GM21423 (cell line): Measurements from ENCODE around the gene AKT3.
"Not testable (repeated sequence)": the region's sequence is repeated elsewhere in the genome, so short reads cannot be mapped to it uniquely, and the experiment has no call there.

ENCODE experiments used
- ATAC-seq: cut with Tn5 transposase; IDR thresholded peaks from one replicate; pipeline ENCODE4 v1.9.1; 2021; ENCODE audit warnings: mild to moderate bottlenecking, moderate library complexity; ENCODE audit not compliant: unreplicated experiment

Gene AKT3

DNA sequence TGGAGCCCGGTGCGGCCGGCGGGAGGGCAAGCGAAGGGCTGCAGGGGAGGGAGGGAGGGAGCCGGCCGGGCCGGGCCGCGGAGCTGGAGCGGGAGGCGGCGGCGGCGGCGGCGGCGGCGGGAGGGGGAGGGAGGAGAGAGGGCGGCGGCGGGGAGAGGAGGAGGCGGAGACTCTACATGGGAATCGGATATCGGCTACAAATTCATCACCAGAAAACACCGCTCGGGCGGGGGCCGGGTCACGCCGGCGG, at the start of gene AKT3:
TSS of gene AKT3 (minus strand) at position 42 of the 250 bp plus-strand sequence. CDS start 7,073 bp downstream, outside the sequence.
- ATAC-seq: peak; percentile 54

DNA sequence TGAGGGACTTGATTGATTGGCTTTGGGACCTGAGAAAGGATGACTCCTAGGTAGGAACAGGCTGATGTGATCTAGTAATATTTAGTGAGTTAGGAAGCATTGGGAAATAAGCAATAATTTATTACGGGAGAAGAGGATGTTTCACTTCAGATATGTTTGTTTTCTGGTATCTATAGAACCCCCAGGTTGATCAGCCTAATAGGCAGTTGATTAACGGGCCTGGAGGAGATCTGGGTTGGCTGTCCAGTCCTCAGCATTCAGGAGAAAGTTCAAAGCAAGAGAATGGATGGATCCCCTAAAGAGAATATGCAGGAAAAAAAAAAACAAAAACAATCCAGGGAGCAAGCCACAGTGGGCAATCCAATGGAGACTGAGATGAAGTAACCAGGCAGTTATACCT, 48.2 kb upstream of the AKT3 start:
- no peak for ATAC-seq

DNA sequence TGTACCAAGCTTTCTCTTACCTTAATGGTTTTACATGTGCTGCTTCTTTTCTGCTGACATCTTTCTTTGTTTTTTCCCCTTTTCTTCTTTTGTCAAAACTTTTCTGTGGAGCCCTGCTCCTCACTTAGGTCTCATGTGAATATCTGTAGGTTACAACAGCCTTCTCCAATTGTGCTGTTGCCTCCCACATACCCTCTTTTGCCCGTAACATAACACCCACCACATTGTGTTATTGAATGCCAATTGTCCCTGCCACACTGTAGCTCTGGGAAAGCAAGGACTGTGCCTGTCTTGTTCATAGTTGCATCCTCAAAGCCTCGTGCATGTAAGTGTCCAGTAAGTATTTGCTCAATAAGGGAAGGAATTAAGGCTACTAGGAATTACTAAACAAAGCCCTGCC, 46.3 kb upstream of the AKT3 start:
- ATAC-seq: no peak

DNA sequence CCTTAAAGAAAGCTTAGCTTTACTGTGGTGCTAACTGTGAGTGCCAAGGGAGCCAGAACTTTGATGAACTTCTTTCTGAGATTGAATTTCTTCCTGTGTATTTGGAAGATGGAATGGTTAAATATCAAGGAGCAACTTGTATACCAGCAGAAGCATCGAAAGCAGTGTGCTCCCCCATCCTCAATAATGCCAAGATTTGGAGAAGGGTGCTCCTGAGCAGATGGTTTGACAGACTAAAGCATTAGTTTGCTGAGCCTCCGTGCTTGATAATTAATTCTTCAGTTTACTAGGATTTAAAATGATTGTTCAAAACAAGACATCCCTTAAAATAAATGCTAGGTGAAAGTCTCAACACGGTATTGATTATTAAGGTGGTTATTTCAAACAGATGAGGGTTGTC, 42.4 kb upstream of the AKT3 start:
- ATAC-seq: no peak

DNA sequence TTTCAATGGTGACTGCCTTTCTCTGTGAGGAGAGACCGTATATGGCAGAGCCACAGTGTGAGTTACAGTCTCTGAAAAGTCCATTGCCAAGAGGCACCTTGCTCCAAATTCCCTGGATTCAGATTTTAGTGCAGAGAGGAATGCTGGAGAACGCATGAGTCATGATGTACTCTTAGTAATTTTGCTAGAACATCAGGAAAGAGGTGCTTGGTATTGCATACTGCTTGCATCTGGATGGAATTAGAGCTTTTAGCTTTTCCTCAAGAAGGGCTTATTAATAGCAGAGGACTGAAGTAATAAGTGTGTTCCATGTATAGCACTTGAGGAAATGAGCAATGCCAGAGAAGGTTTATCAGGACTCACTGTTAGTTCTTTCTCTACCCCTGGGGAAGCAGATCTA, 40.5 kb upstream of the AKT3 start:
- no peak for ATAC-seq

DNA sequence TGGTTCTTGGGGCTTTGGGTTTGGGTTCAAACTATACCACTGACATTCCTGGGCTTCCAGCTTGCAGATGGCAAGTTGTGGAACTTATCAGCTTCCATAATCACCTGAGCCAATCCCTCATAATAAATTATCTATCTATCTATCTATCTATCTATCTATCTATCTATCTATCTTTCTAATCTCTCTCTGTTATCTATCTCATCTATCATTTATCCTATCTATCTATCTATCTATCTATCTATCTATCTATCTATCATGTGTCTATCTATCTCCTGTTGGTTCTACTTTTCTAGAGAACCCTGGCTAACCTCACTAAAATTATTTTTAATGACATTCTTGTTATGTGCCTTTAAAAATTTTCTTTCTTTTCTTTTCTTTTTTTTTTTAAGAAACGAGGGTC, 35.8 kb upstream of the AKT3 start:
- no peak for ATAC-seq

DNA sequence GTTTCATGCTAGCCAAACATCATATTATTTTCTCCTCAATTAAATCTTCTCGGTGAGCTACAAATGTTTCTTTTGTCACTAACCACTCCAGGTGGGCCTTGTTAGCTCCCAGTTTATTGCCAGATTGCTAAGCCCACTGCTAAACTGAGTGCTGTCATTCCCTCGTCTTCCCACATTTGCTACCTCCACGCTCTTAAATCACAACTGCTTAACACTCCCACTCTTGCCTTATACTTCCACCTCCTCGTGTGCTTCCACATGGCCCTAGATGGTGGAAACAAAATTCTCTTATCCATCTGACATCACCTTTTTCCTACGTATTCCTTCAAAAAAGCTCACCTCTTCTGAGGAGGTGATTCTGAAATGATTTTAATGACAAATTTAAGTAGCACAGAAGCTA, 34.6 kb upstream of the AKT3 start:
- ATAC-seq: no peak

DNA sequence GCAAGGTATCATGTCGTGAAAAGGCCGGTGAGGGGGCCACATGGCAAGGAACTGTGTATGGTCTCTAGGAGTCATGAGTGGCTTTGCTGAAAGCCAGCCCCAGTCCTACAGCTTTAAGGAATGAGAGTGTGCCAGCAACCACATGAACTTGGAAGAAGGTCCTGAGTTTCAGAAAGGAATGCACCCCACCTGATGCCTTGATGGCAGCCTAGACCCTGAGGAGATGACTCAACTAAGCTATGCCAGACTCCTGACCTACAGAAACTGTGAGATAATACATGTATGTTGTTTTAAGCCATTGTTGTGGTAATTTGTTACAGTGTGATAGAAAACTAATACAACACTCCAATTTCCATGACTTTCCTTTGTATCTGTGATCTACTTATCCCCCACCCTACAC, 33.5 kb upstream of the AKT3 start:
- no peak for ATAC-seq

DNA sequence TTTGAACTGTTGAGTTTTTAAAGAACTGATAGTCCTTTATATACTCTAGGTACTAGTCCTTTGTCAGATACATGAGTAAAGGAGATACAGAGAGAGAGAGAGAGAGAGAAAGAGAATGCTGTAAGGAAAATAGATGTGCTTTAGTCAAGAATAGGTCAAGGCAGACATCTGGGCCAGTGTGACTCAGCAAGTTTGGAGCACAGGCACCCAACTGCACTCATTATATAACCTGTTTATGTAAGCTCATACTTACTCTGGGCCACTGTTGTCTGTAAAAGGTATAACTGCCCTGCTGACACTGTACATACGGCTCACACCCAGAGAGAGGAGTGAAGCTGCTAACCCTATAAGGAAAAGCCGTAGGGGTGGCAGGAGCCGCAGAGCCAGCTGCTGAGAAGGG, 32.2 kb upstream of the AKT3 start:
- no peak for ATAC-seq

DNA sequence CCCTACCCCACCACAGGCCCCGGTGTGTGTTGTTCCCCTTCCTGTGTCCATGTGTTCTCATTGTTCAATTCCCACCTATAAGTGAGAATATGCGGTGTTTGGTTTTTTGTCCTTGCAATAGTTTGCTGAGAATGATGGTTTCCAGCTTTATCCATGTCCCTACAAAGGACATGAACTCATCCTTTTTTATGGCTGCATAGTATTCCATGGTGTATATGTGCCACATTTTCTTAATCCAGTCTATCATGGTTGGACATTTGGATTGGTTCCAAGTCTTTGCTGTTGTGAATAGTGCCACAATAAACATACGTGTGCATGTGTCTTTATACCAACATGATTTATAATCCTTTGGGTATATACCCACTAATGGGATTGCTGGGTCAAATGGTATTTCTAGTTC, 27.0 kb upstream of the AKT3 start:
- ATAC-seq: not testable (repeated sequence)

DNA sequence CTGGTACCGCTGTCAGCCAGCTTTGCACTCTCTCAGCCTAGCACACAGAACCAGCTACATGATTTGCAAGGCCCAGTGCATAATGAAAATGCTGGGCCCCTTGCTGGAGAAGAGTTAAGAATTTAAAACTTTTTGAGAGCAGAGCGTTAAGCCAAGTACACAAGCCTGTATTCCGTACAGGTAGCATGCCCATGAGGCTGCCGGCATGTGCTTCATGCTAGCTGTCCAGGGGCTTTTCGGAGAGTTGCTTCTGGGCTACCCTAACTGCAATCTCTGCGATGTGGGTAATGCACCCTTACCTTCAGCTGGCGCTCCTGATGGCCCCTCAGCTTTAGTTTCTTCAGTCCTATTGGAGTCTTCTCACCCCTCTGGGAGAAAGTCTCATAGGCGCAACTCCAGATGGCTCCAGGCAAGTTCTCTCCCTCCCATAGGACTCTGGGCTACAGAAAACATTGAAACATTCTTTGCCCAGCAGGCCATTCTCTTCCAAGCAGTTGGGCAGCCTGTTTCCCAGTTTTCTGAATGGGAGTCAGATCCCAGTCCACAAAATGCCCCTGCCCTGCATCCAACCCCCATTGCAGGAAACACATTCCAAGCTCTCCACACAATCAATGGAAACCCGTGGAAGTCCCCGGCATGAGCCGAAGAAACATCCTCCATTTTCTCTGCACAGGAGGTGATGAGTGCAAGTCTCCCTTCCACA, 5.7 kb upstream of the AKT3 start:
- no peak for ATAC-seq

DNA sequence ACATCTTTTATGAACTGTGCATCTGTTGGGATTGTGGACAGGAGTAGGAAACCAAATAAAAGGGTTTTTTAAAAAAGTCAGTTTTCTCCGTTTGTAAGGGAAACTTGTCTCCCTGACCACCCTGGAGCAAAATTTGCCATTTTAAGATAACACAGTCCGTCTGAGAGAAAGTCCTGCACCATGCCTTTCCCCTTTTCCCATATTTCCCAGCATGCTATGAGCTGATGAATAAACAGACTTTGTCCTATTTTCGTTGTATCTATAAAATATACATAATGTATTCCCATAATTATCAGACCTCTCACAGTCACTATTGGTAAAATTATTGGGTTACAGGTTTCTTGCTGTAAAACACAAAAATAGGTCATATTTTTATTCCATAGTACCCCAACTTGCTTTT, 1.7 kb upstream of the AKT3 start:
- ATAC-seq: no peak

DNA sequence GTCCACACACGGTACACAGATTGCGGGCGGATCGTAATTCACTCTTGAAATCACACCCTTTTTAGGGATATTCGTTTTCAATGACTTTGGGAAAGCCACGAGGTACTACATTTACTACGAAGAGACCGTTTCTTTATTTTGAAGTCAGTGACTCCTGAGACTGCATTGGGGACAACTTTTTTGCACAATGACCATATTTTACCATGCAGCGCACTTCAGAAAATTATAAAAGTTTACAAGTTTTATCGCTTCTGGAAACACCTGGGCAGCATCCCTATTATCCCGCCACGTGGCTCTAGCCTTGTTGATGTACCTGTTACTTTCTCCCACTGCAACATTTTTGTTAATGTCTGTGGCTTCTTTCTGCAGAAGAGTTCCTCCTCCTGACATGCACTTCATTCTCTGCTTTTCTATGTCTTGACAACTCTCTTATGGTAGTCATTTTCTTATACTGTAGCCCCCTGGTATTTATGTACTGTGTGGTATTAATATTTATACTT, 1.3 kb upstream of the AKT3 start:
- ATAC-seq: no peak

DNA sequence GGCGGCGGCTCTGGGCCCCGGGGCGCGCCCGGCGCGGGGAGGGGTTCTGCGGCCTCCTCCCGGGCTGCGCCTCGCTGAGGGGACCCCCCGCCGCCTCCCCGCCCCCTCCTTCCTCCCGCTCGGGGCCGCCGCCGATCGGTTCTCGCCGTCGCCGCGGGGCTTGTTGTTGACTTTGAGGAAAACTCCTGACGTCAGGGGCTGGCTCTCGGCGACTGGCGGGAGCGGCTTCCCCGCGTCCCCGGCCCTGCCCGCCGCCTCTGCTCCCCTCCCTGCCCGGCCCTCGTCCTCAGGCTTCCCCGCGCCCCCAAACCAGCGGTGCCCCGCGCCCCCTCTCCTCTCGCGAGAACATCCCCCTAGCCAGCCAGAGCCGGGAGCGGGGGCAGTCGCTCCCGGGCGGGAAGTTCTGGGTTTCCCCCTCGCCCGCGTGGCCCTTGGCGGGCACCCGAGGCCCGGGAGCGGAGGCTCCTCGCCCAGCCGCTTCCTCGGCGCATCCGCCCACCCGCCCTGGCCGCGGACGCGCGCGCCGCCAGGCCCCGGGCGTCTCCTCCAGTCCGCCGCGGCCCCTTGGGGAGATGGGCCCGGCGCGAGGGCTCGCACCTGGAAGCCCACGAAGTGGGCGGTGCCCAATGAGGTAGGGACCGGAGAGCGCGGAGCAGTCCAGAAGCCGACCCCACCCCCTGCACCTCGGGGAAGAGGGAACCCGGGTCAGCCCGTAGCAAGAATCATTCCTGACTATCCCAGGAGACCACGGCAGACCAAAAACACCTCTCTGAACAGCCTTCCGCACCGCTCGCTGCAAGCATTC, 611 bp upstream of the AKT3 start:
- peak; percentile 55 for ATAC-seq

DNA sequence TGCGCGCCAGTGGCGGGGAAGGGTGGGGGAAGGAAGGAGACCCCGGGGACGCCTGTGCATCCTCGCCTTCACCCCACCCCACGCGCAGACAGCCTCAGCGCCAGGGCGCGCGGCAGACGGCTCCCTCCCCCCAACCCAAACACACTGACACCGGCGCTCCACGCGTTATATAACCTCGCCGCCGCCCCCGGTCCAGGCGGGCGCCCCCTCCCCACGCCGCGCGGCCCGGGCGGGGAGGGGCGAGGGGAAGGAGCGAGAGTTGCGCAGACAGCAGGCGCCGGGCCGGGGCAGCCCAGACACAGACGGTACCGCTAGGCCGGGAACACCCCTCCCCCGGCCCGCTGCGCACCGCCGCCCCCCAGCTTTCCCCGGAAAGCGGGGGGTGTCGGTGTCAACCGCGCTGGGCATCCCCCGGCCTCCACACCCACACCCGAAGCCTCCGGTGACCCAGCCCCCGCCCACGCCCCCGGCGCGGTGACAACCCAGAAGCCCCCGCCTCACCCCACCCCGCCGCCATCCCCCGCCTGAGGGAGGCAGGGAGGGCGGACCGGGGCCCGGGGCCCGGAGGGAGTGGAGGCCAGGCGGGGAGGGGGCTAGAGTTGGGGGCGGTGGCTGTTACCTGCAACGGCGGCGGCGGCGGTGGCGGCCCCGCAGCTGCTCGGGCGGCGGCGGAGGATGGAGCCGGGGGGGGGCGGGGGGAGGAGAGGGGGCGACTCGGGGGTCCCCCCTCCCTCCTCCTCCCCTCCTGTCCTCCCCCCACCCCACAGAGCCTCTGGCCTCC, 432 bp downstream of the AKT3 start:
- ATAC-seq: peak; percentile 11

DNA sequence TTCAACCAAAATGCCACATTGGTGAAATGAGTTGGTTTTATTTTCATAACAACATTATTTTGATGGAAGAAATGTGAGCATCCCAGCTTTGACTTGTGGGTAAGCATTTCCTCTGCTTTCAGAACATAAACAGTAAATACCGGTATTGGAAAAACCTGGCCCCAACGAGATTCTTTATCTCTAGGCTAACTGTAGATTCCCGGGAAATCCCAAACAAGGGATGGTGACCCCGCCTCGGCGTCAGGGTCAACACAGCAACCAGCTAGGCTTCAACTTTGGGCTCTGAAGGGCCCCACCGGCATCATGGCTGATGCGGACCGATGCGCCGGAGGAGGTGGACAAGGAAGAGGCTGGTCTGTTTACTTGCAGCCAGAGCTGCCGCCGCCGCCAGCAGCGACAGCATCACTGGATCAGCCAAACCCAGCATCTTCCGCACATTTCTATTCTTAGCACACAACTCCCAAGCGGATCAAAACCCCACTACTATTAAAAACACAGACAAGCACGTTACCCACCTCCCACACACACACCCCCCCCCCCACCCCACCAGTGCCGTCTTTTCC, 1.1 kb downstream of the AKT3 start:
- ATAC-seq: peak; percentile 19

DNA sequence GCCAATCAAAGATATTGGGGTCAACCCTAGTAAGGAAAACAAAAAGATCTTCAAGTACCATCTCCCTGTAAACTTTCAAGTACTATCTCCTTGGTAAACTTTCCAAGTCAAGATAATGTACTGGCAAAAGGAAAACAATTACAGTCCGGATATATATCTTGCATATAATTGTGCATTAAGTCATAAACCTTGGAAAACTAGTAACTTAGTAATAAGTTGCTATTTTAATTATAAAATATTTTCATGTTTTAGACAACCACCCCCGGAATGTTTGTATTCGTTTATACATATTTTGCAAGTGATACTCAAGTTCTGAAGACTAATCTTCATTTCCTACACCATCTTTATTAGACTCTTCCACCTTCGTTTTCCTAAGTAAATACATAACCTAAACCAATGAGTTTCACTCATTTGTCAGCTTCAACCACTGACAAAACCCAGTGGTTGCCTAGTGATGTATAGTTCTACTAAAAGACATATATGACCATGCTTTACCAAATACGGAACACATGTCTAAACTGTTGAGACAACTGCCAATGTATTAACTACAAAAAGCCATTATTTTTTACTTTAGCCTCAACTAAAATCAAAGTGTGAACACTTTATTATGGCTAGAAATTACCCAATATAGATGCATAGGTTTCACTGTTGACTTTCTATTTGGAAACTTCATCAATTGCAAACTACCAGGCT, 1.7 kb downstream of the AKT3 start:
- no peak for ATAC-seq

DNA sequence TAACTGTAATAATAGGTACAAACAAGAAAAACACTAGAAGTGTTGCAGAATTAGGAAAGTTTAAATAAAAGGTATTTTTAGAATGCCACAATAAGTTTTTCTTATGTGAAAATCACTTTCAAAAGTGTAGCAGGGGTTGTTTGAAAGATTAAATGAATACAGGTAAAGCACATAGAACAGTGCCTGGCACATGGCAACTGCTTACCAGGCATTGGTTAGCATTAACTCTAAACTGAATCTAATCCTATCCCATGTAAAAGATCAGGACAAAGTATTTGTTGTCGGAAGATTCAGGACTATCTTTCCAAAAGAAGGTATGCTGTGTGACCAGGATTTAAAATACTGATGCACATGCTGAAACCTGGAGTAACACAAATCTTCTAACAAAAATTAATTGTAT, 3.3 kb downstream of the AKT3 start:
- no peak for ATAC-seq

DNA sequence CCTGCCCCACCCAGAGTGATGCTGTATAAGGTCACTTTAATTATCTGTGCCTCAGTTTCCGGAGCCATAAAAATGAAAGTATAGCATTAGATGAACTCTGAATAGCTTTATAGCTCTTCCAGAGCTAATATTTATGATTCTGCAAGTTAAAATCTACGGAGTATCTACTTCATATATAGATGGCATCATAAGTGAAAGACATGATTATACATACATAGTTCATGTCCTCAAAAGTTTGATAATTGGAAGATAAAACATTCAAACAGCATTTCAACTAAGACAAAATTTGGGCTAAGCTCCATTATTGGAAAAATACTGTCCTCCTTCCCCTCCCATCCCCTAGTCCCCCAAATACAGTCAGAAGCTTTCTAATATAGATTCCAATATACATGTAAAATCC, 4.2 kb downstream of the AKT3 start:
- ATAC-seq: no peak

DNA sequence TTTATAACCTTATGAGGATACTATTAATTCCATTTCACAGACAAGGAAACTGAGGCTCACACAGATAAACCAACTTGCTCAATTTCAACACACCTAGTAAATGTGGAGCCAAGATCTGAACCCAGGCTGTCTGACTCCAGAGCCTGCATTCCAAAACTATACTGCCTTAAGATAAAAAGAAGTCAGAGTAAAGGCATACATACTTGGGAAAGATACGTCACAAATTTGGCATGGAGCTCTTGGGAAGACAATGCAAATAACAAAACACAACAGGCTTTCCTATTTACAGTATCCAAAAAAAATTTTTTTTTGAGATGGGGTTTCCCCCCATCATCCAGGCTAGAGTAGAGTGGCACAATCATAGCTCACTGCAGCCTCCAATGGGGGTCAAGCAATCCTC, 5.9 kb downstream of the AKT3 start:
- no peak for ATAC-seq

DNA sequence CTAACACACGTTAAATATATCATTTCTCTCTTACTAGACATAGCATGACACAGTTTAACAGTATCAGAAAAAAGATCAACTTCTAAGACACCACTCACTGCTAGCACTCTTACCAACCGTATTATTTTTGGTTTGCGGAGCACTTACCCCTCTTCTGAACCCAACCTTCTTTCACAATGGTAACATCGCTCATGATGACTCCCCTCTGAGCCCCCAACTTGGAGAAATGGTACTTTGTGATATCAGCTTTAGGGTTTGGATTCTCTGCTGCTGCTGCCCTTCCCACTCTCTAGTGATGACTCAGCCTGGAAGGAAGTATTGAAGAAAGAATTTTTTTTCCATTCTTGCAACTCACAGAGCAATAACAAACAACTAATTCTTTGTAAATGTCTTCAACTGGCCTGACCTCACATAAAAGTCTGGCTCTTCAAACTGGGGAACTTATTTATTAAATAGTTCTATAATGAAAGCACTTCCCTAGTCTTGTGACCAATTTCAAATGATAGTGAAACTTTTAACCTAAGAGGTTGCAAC, 7.0 kb downstream of the AKT3 start:
- ATAC-seq: no peak
